GM23248 (cell line): ENCODE data around the gene ROPN1L. TPM values are rescaled to one million over a fixed set of nuclear protein-coding genes. Genes with fewer than 3 reads are reported as not detected.
A peak's percentile ranks its signal among the peaks of the same experiment; 100 is the strongest.

Source experiments
- DNase-seq: peaks from one replicate; pipeline ENCODE4 v3.0.0-alpha.2; 2015
- H2AFZ ChIP-seq: fragments of 200-600 bp; sonication (generic); 2 replicates; pipeline ENCODE4 v1.6.1; 2016; ENCODE audit warnings: antibody characterized with exemption
- H3F3A ChIP-seq: fragments of 200-600 bp; sonication (generic); 2 replicates; pipeline ENCODE4 v1.6.1; 2016; ENCODE audit warnings: mild to moderate bottlenecking, antibody characterized with exemption, mixed run types; ENCODE audit not compliant: insufficient read depth
- H3K27ac ChIP-seq: fragments of 200-600 bp; sonication (generic); 2 replicates; pipeline ENCODE4 v1.5.1; 2016; ENCODE audit warnings: mild to moderate bottlenecking
- H3K27me3 ChIP-seq: fragments of 200-600 bp; sonication (generic); replicated peaks from 2 replicates; pipeline ENCODE4 v1.6.1; 2016; ENCODE audit warnings: mild to moderate bottlenecking; ENCODE audit not compliant: insufficient read depth
- H3K36me3 ChIP-seq: fragments of 200-600 bp; sonication (generic); 2 replicates; pipeline ENCODE4 v1.6.1; 2016; ENCODE audit warnings: low read depth, mild to moderate bottlenecking
- H3K4me1 ChIP-seq: fragments of 200-600 bp; sonication (generic); 2 replicates; pipeline ENCODE4 v1.6.1; 2016; ENCODE audit warnings: mild to moderate bottlenecking; ENCODE audit not compliant: insufficient read depth
- H3K4me2 ChIP-seq: fragments of 200-600 bp; sonication (generic); one replicate; pipeline ENCODE4 v1.6.1; 2016; ENCODE audit warnings: mild to moderate bottlenecking; ENCODE audit not compliant: unreplicated experiment
- H3K4me3 ChIP-seq: fragments of 200-600 bp; sonication (generic); 2 replicates; pipeline ENCODE4 v1.5.1; 2016; ENCODE audit warnings: mild to moderate bottlenecking
- H3K79me2 ChIP-seq: fragments of 200-600 bp; sonication (generic); 2 replicates; pipeline ENCODE4 v1.6.1; 2016; ENCODE audit warnings: mild to moderate bottlenecking; ENCODE audit not compliant: insufficient read depth
- H3K9ac ChIP-seq: fragments of 200-600 bp; sonication (generic); 2 replicates; pipeline ENCODE4 v1.6.1; 2016; ENCODE audit warnings: mild to moderate bottlenecking
- H3K9me2 ChIP-seq: fragments of 200-600 bp; sonication (generic); 2 replicates; pipeline ENCODE4 v1.6.1; 2016; ENCODE audit warnings: mixed run types, mild to moderate bottlenecking, moderate library complexity; ENCODE audit not compliant: insufficient read depth
- H3K9me3 ChIP-seq: fragments of 200-600 bp; sonication (generic); one replicate; pipeline ENCODE4 v1.6.1; 2017; ENCODE audit warnings: low read depth
- H4K20me1 ChIP-seq: fragments of 200-600 bp; sonication (generic); 2 replicates; pipeline ENCODE4 v1.6.0; 2016; ENCODE audit not compliant: insufficient read depth
- EZH2 ChIP-seq: fragments of 200-600 bp; sonication (generic); IDR thresholded peaks from 2 replicates; pipeline ENCODE4 v1.6.1; 2018; ENCODE audit warnings: antibody characterized with exemption, mild to moderate bottlenecking; ENCODE audit not compliant: insufficient read depth, poor library complexity, severe bottlenecking
- EZH2phosphoT487 ChIP-seq: fragments of 200-600 bp; sonication (generic); IDR thresholded peaks from 2 replicates; pipeline ENCODE4 v1.6.1; 2018; ENCODE audit warnings: antibody characterized with exemption, moderate library complexity, mild to moderate bottlenecking, low read depth; ENCODE audit not compliant: insufficient read depth
- WGBS, 2 experiments: methylation state at CpG; one replicate each; pipeline ENCODE4 v1.1.6; 2015 to 2017; ENCODE audit warnings: low lambda C conversion rate in 2 of 2, low coverage in 1 of 2; ENCODE audit errors: missing lambda C conversion rate in 2 of 2; 5-methylcytosine and 5-hydroxymethylcytosine counted together
- in situ Hi-C: fragments of 300-500 bp; cut with MboI; formaldehyde crosslinking; loops from 2 replicates; pipeline ENCODE4 v1.15.0; 2020
- polyA plus RNA-seq: library from polyadenylated mRNA; unstranded; fragments of >200 nt; fragmentation: Nextera tagmentation; extraction: Ambion mirVana; gene quantifications from 2 replicates; pipeline ENCODE4 v1.2.1, GENCODE V29; 2016
- total RNA-seq: library from RNA; depleted of rRNA; stranded (reverse); fragments of >200 nt; shearing (Covaris generic); gene quantifications from 2 replicates; pipeline ENCODE4 v1.2.3, GENCODE V29; 2014

ROPN1L gene
- total and polyA plus RNA-seq, 2 experiments from 2014 or later: 0.69 to 0.86 TPM

- Histone ChIP-seq H3K4me2 (no peak overlapping the region), H2AFZ (no peak overlapping the region), H3F3A (peaks cover 9% of the 10 kb centered on the region; the same call in 1 of the 2 replicates), H3K79me2 (no peaks in the 10 kb centered on the region), H3K9me3 (no peaks in the 10 kb centered on the region), H3K4me1 (peaks cover 11% of the 10 kb centered on the region), H3K36me3 (no peaks in the 10 kb centered on the region), H3K27ac (no peak overlapping the region), H3K27me3 (no peaks in the 10 kb centered on the region), H3K9me2 (no peaks in the 10 kb centered on the region), H4K20me1 (no peaks in the 10 kb centered on the region), H3K4me3 (no peak overlapping the region), H3K9ac (no peak overlapping the region)
- in situ Hi-C loops: no loop called here
- TF ChIP-seq EZH2phosphoT487: no peak
- no peak for TF ChIP-seq EZH2
- 91 to 96% methylated on average over 11 of the region's 11 CpGs for WGBS, 2 experiments
- DNase-seq: no peak
These were observed 7.2 kb downstream of the ROPN1L start for GRCh38 chr5:10448754-10449360.

GRCh38 chr5:10451137-10451824 is 9.6 kb downstream of the ROPN1L start:
- Histone ChIP-seq H3K36me3 (no peaks in the 10 kb centered on the region), H3K4me1 (peaks cover 32% of the 10 kb centered on the region), H3F3A (peaks cover 27% of the 10 kb centered on the region), H3K79me2 (no peaks in the 10 kb centered on the region), H3K9me2 (no peaks in the 10 kb centered on the region), H3K4me2 (no peak overlapping the region), H3K9me3 (no peaks in the 10 kb centered on the region), H3K27ac (no peak overlapping the region), H4K20me1 (no peaks in the 10 kb centered on the region), H2AFZ (no peak overlapping the region), H3K9ac (no peak overlapping the region), H3K4me3 (no peak overlapping the region), H3K27me3 (no peaks in the 10 kb centered on the region)
- DNase-seq: peak; percentile 21
- no peak for TF ChIP-seq EZH2phosphoT487
- no peak for TF ChIP-seq EZH2
- in situ Hi-C loops: loop anchor here (5.0 kb wide), 1 partner anchor 176 kb away; no protein-coding TSS in a partner anchor
- 66 to 69% methylated on average over 9 of the region's 9 CpGs for WGBS, 2 experiments

- in situ Hi-C loops: loop anchor here (5.0 kb wide), 1 partner anchor 174 kb away; no protein-coding TSS in a partner anchor
- WGBS, 2 experiments: 54 to 55% methylated on average over 10 of the region's 10 CpGs
- Histone ChIP-seq H3K27ac (no peak overlapping the region), H3K4me2 (peak overlapping the region; percentile 80), H3K4me1 (peaks cover 47% of the 10 kb centered on the region), H2AFZ (no peak overlapping the region), H3K9ac (no peak overlapping the region), H4K20me1 (no peaks in the 10 kb centered on the region), H3K36me3 (no peaks in the 10 kb centered on the region), H3K27me3 (no peaks in the 10 kb centered on the region), H3K9me2 (no peaks in the 10 kb centered on the region), H3K9me3 (no peaks in the 10 kb centered on the region), H3F3A (peaks cover 38% of the 10 kb centered on the region), H3K4me3 (no peak overlapping the region), H3K79me2 (no peaks in the 10 kb centered on the region)
- peak; percentile 91 for DNase-seq
- no peak for TF ChIP-seq EZH2phosphoT487
- TF ChIP-seq EZH2: no peak
These were observed 11.2 kb downstream of the ROPN1L start for GRCh38 chr5:10452768-10453331.

GRCh38 chr5:10453545-10453944 is 11.9 kb downstream of the ROPN1L start:
- no peak for TF ChIP-seq EZH2
- no peak for TF ChIP-seq EZH2phosphoT487
- peak overlapping the region; percentile 80 for H3K4me2 ChIP-seq
- no peaks in the 10 kb centered on the region for H3K9me3 ChIP-seq
- H3K27ac ChIP-seq: no peak overlapping the region
- peak overlapping the region; percentile 60; the same call in 1 of the 2 replicates for H3K9ac ChIP-seq
- H2AFZ ChIP-seq: no peak overlapping the region
- H3K36me3 ChIP-seq: no peaks in the 10 kb centered on the region
- H3K4me3 ChIP-seq: no peak overlapping the region
- H3K79me2 ChIP-seq: no peaks in the 10 kb centered on the region
- peaks cover 51% of the 10 kb centered on the region for H3K4me1 ChIP-seq
- peak; percentile 57 for DNase-seq
- no peaks in the 10 kb centered on the region for H3K27me3 ChIP-seq
- H4K20me1 ChIP-seq: no peaks in the 10 kb centered on the region
- no peaks in the 10 kb centered on the region for H3K9me2 ChIP-seq
- H3F3A ChIP-seq: peaks cover 38% of the 10 kb centered on the region
- 72 to 77% methylated on average over 8 of the region's 8 CpGs for WGBS, 2 experiments
- in situ Hi-C loops: loop anchor here (5.0 kb wide), 1 partner anchor 174 kb away; no protein-coding TSS in a partner anchor
